ENCODE measurements around the gene FGF18.
"Not testable (repeated sequence)": the region's sequence is repeated elsewhere in the genome, so short reads cannot be mapped to it uniquely, and the experiment has no call there.

The FGF18 gene, protein sequence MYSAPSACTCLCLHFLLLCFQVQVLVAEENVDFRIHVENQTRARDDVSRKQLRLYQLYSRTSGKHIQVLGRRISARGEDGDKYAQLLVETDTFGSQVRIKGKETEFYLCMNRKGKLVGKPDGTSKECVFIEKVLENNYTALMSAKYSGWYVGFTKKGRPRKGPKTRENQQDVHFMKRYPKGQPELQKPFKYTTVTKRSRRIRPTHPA

DNA sequence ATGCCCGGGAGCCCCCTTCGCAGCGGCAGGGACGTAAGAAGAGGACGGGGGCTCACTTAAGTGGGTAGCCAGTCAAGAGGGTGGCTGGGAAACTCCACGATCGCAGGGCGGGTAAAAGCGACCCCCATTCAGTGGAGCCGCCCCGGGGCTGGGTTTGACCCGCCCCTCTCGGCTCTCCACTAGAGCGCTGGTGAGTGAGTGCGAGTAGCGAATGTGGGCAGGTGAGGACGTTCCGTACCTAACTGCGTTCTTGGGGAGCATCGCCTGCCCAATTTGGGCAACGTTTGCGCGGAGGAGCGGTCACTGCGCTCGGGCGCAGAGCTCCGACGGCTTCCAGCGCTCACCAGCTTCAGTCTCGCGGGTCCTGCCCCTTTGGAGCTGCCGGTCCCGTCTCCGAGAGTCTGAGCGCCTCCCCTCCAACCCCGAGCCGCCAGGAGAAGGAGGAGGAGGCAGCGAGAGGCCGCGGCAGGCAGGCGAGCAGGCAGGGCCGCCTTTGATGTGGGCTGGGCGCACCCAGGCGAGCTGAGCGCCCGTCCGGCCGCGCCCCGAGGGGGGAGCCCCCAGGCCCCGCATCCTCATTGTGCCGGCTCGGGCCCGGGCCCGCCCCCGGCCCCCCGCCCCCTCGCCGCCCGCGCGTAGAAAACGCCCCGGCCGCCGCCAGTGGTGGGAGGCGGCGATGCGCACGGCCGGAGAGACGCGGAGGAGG lies at the start of gene FGF18:
Gene FGF18, plus strand, starts transcription at position 666 of the 706 bp plus-strand sequence. CDS start 553 bp downstream, outside the sequence.
- H3K27me3 ChIP-seq (ENCODE audit: low read length): no peaks in the 10 kb centered on the region
- H3F3A ChIP-seq (ENCODE audit: insufficient read depth): peaks cover 38% of the 10 kb centered on the region
- H2AFZ ChIP-seq (ENCODE audit: low read depth, low read length, severe bottlenecking): peak within 1 kb of the TSS; percentile 50
- H3K27ac ChIP-seq (ENCODE audit: low read depth, low read length): no peak within 1 kb of the TSS
- H3K9me2 ChIP-seq (replicated peaks; ENCODE audit: insufficient read depth, low read length): no peaks in the 10 kb centered on the region
- no peaks in the 10 kb centered on the region for H3K79me2 ChIP-seq (ENCODE audit: insufficient read depth, low read length)
- peak within 1 kb of the TSS; percentile 27; the same call in 1 of the 2 replicates for H3K9ac ChIP-seq (ENCODE audit: low read length)
- H3K4me2 ChIP-seq (ENCODE audit: low read depth, low read length, poor library complexity, severe bottlenecking): peak within 1 kb of the TSS; percentile 68
- H3K36me3 ChIP-seq (ENCODE audit: low read length): no peaks in the 10 kb centered on the region
- no peaks in the 10 kb centered on the region for H4K20me1 ChIP-seq (ENCODE audit: low read depth, low read length)
- TF ChIP-seq, protein P1, sequence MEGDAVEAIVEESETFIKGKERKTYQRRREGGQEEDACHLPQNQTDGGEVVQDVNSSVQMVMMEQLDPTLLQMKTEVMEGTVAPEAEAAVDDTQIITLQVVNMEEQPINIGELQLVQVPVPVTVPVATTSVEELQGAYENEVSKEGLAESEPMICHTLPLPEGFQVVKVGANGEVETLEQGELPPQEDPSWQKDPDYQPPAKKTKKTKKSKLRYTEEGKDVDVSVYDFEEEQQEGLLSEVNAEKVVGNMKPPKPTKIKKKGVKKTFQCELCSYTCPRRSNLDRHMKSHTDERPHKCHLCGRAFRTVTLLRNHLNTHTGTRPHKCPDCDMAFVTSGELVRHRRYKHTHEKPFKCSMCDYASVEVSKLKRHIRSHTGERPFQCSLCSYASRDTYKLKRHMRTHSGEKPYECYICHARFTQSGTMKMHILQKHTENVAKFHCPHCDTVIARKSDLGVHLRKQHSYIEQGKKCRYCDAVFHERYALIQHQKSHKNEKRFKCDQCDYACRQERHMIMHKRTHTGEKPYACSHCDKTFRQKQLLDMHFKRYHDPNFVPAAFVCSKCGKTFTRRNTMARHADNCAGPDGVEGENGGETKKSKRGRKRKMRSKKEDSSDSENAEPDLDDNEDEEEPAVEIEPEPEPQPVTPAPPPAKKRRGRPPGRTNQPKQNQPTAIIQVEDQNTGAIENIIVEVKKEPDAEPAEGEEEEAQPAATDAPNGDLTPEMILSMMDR (IDR thresholded peaks at IDR 0.05; ENCODE audit: insufficient read depth, low read length, poor library complexity, severe bottlenecking): no peak
- TF ChIP-seq EZH2phosphoT487 (conservative IDR thresholded peaks at IDR 0.05; ENCODE audit: low read length): no peak
- H3K9me3 ChIP-seq (ENCODE audit: insufficient read depth, low read length): no peaks in the 10 kb centered on the region
- peak within 1 kb of the TSS; percentile 44 for H3K4me3 ChIP-seq (ENCODE audit: insufficient read depth, low read length, poor library complexity, severe bottlenecking)

DNA sequence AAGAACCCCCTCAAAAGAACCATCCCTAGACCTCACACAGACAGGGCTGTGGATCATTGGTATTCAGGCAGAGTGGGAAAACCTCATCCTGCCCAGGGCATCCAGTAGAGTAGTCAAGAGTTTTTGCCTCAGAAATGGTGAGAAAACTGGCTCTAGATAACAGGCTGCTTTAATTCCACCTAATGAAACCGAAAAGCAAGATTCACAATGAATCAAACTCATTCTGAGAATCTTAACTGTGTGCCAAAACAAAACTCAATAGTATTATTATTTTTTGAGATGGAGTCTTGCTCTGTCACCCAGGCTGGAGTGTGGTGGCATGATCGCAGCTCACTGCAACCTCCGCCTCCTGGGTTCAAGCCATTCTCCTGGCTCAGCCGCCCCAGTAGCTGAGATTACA lies 49.5 kb upstream of the FGF18 start:
- Histone ChIP-seq H2AFZ (ENCODE audit: low read depth, low read length, severe bottlenecking) (no peak overlapping the region), H3F3A (ENCODE audit: insufficient read depth) (no peaks in the 10 kb centered on the region), H4K20me1 (ENCODE audit: low read depth, low read length) (no peaks in the 10 kb centered on the region), H3K9me3 (ENCODE audit: insufficient read depth, low read length) (no peaks in the 10 kb centered on the region), H3K27me3 (ENCODE audit: low read length) (no peaks in the 10 kb centered on the region), H3K27ac (ENCODE audit: low read depth, low read length) (no peak overlapping the region), H3K9me2 (replicated peaks; ENCODE audit: insufficient read depth, low read length) (no peaks in the 10 kb centered on the region), H3K9ac (ENCODE audit: low read length) (no peak overlapping the region), H3K36me3 (ENCODE audit: low read length) (no peaks in the 10 kb centered on the region), H3K79me2 (ENCODE audit: insufficient read depth, low read length) (no peaks in the 10 kb centered on the region), H3K4me2 (ENCODE audit: low read depth, low read length, poor library complexity, severe bottlenecking) (no peak overlapping the region), H3K4me3 (ENCODE audit: insufficient read depth, low read length, poor library complexity, severe bottlenecking) (no peak overlapping the region)
- TF ChIP-seq EZH2phosphoT487 (conservative IDR thresholded peaks at IDR 0.05; ENCODE audit: low read length): no peak
- TF ChIP-seq, protein P1 (IDR thresholded peaks at IDR 0.05; ENCODE audit: insufficient read depth, low read length, poor library complexity, severe bottlenecking): no peak

DNA sequence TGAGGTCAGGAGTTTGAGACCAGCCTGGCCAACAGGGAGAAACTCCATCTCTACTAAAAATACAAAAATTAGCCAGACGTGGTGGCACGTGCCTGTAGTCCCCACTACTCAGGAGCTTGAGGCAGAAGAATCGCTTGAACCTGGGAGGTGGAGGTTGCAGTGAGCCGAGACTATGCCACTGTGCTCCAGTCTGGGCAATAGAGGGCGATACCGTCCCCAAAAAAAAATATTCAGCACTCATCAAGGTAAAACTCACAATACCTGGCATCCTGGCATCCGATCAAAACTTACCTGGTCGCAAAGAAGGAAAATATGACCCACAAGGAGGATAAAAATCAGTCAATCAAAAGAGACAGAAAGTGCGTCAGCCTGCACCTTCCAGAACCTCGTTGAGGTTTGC lies 48.6 kb upstream of the FGF18 start:
- H2AFZ ChIP-seq (ENCODE audit: low read depth, low read length, severe bottlenecking); H3F3A ChIP-seq (ENCODE audit: insufficient read depth); H4K20me1 ChIP-seq (ENCODE audit: low read depth, low read length); H3K36me3 ChIP-seq (ENCODE audit: low read length); H3K27me3 ChIP-seq (ENCODE audit: low read length); H3K4me2 ChIP-seq (ENCODE audit: low read depth, low read length, poor library complexity, severe bottlenecking); H3K4me3 ChIP-seq (ENCODE audit: insufficient read depth, low read length, poor library complexity, severe bottlenecking); H3K27ac ChIP-seq (ENCODE audit: low read depth, low read length); H3K79me2 ChIP-seq (ENCODE audit: insufficient read depth, low read length); H3K9me2 ChIP-seq (replicated peaks; ENCODE audit: insufficient read depth, low read length); H3K9ac ChIP-seq (ENCODE audit: low read length); H3K9me3 ChIP-seq (ENCODE audit: insufficient read depth, low read length): not testable (repeated sequence)
- TF ChIP-seq, protein P1 (IDR thresholded peaks at IDR 0.05; ENCODE audit: insufficient read depth, low read length, poor library complexity, severe bottlenecking): peak; percentile 11

Measured in SU-DHL-6 (cell line).